Activated T-helper 2 cell treated with anti-CD3 and anti-CD28 coated beads, Interferon-gamma antibody, Interleukin-2, Interleukin-4, amounts not matched to agents 10 μg/mL and 5 μg/mL and 100 μg/mL, durations not matched to agents 14 hours and 24 hours and 36 hours (primary cell): Measurements from ENCODE around the gene TADA2A. TPM values are rescaled to one million over a fixed set of nuclear protein-coding genes. Genes with fewer than 3 reads are reported as not detected.
A peak's percentile ranks its signal among the peaks of the same experiment; 100 is the strongest.

Experiments used
- DNase-seq: peaks from one replicate; pipeline ENCODE4 v3.0.0; 2021; ENCODE audit warnings: low spot score
- H3K27ac Mint-ChIP-seq: one replicate; pipeline ENCODE4 v1.8.0; 2021; ENCODE audit warnings: mixed read lengths
- H3K27me3 Mint-ChIP-seq: one replicate; pipeline ENCODE4 v1.8.0; 2021; ENCODE audit warnings: low read depth, mixed read lengths
- H3K36me3 Mint-ChIP-seq: one replicate; pipeline ENCODE4 v1.8.0; 2021; ENCODE audit warnings: low read depth, mixed read lengths
- H3K4me1 Mint-ChIP-seq: one replicate; pipeline ENCODE4 v1.8.0; 2021; ENCODE audit warnings: low read depth, mixed read lengths
- H3K4me3 Mint-ChIP-seq: one replicate; pipeline ENCODE4 v1.8.0; 2021; ENCODE audit warnings: low read depth, mild to moderate bottlenecking, moderate library complexity, mixed read lengths
- H3K9me3 Mint-ChIP-seq: one replicate; pipeline ENCODE4 v1.8.0; 2021; ENCODE audit warnings: mixed read lengths
- intact Hi-C: fragments of 100-400 bp; cut with micrococcal nuclease; formaldehyde crosslinking; loops from one replicate; pipeline ENCODE4 v1.15.1; 2023
- total RNA-seq: library from RNA; stranded (reverse); gene quantifications from 2 replicates; pipeline ENCODE4 v1.2.3, GENCODE V29; 2022

Gene TADA2A
- total RNA-seq, 1 donor from 2014 or later, result 34.3 TPM

- Mint-ChIP-seq H3K27me3 (no peaks in the 10 kb centered on the region), H3K27ac (no peak overlapping the region), H3K4me3 (no peak overlapping the region), H3K36me3 (peaks cover 46% of the 10 kb centered on the region), H3K9me3 (no peaks in the 10 kb centered on the region), H3K4me1 (peaks cover 2% of the 10 kb centered on the region)
- no peak for DNase-seq
- intact Hi-C loops, result no loop called here
Observed at GRCh38 chr17:37478187-37478586, 71.5 kb downstream of the TADA2A start.

- no peak overlapping the region for H3K4me3 Mint-ChIP-seq
- H3K27me3 Mint-ChIP-seq, result no peaks in the 10 kb centered on the region
- no peak for DNase-seq
- no peaks in the 10 kb centered on the region for H3K9me3 Mint-ChIP-seq
- intact Hi-C loops, result no loop called here
- H3K4me1 Mint-ChIP-seq, result peaks cover 10% of the 10 kb centered on the region
- H3K36me3 Mint-ChIP-seq, result peaks cover 42% of the 10 kb centered on the region
- no peak overlapping the region for H3K27ac Mint-ChIP-seq
Observed at GRCh38 chr17:37479025-37479424, 72.3 kb downstream of the TADA2A start.

- Mint-ChIP-seq H3K27ac (no peak overlapping the region), H3K4me1 (peaks cover 10% of the 10 kb centered on the region), H3K36me3 (peaks cover 37% of the 10 kb centered on the region), H3K9me3 (no peaks in the 10 kb centered on the region), H3K4me3 (no peak overlapping the region), H3K27me3 (no peaks in the 10 kb centered on the region)
- no peak for DNase-seq
- intact Hi-C loops, result no loop called here
Observed at GRCh38 chr17:37480427-37480826, 73.7 kb downstream of the TADA2A start.

- no peak overlapping the region for H3K27ac Mint-ChIP-seq
- H3K27me3 Mint-ChIP-seq, result no peaks in the 10 kb centered on the region
- no peak for DNase-seq
- H3K4me1 Mint-ChIP-seq, result peaks cover 10% of the 10 kb centered on the region
- H3K36me3 Mint-ChIP-seq, result peaks cover 30% of the 10 kb centered on the region
- intact Hi-C loops, result no loop called here
- no peak overlapping the region for H3K4me3 Mint-ChIP-seq
- no peaks in the 10 kb centered on the region for H3K9me3 Mint-ChIP-seq
Observed at GRCh38 chr17:37481001-37481665, 74.4 kb downstream of the TADA2A start.

- intact Hi-C loops, result no loop called here
- H3K27ac Mint-ChIP-seq, result no peak overlapping the region
- peaks cover 15% of the 10 kb centered on the region for H3K36me3 Mint-ChIP-seq
- H3K9me3 Mint-ChIP-seq, result no peaks in the 10 kb centered on the region
- DNase-seq, result no peak
- H3K27me3 Mint-ChIP-seq, result no peaks in the 10 kb centered on the region
- no peak overlapping the region for H3K4me3 Mint-ChIP-seq
- peaks cover 19% of the 10 kb centered on the region for H3K4me1 Mint-ChIP-seq
Observed at GRCh38 chr17:37483311-37484039, 76.8 kb downstream of the TADA2A start.

- peaks cover 8% of the 10 kb centered on the region for H3K36me3 Mint-ChIP-seq
- intact Hi-C loops, result loop anchor here (5.0 kb wide), 1 partner anchor 121 kb away; the partner anchor contains the start of gene SYNRG
- H3K4me1 Mint-ChIP-seq, result peaks cover 32% of the 10 kb centered on the region
- no peak overlapping the region for H3K27ac Mint-ChIP-seq
- no peaks in the 10 kb centered on the region for H3K27me3 Mint-ChIP-seq
- no peaks in the 10 kb centered on the region for H3K9me3 Mint-ChIP-seq
- no peak overlapping the region for H3K4me3 Mint-ChIP-seq
- DNase-seq, result no peak
Observed at GRCh38 chr17:37485938-37486570, 79.4 kb downstream of the TADA2A start.

GRCh38 chr17:37488009-37488604 is 81.4 kb downstream of the TADA2A start:
- no peaks in the 10 kb centered on the region for H3K9me3 Mint-ChIP-seq
- H3K4me1 Mint-ChIP-seq, result peaks cover 46% of the 10 kb centered on the region
- H3K27ac Mint-ChIP-seq, result peak overlapping the region; percentile 94
- no peaks in the 10 kb centered on the region for H3K27me3 Mint-ChIP-seq
- H3K4me3 Mint-ChIP-seq, result peak overlapping the region; percentile 92
- DNase-seq, result no peak
- H3K36me3 Mint-ChIP-seq, result peaks cover 13% of the 10 kb centered on the region
- intact Hi-C loops, result loop anchor here (2.0 to 5.0 kb wide), 2 partner anchors 57 to 119 kb away; partner anchors contain the start of gene SYNRG

GRCh38 chr17:37488607-37489196 is 82.0 kb downstream of the TADA2A start:
- peak; percentile 28 for DNase-seq
- H3K9me3 Mint-ChIP-seq, result no peaks in the 10 kb centered on the region
- H3K27ac Mint-ChIP-seq, result peak overlapping the region; percentile 94
- peaks cover 40% of the 10 kb centered on the region for H3K4me1 Mint-ChIP-seq
- intact Hi-C loops, result loop anchor here (2.0 to 5.0 kb wide), 2 partner anchors 58 to 119 kb away; partner anchors contain the start of gene SYNRG
- H3K36me3 Mint-ChIP-seq, result peaks cover 12% of the 10 kb centered on the region
- peak overlapping the region; percentile 92 for H3K4me3 Mint-ChIP-seq
- H3K27me3 Mint-ChIP-seq, result no peaks in the 10 kb centered on the region

GRCh38 chr17:37489197-37490001 is 82.7 kb downstream of the TADA2A start, which contains the start of gene DUSP14:
TSS of gene DUSP14 (plus strand) at chr17:37489891. CDS start at chr17:37512273, 22,382 bp downstream.
- Mint-ChIP-seq H3K4me1 (peaks cover 40% of the 10 kb centered on the region), H3K27me3 (no peaks in the 10 kb centered on the region), H3K36me3 (peaks cover 9% of the 10 kb centered on the region), H3K27ac (peak within 1 kb of the TSS; percentile 94), H3K9me3 (no peaks in the 10 kb centered on the region), H3K4me3 (peak within 1 kb of the TSS; percentile 92)
- peak; percentile 77 for DNase-seq
- intact Hi-C loops, result loop anchor here (2.0 to 5.0 kb wide), 3 partner anchors 59 to 118 kb away; partner anchors contain the start of genes ACACA, SYNRG and TADA2A

GRCh38 chr17:37490022-37490587 is 83.4 kb downstream of the TADA2A start:
- intact Hi-C loops, result loop anchor here (2.0 kb wide), 1 partner anchor 83 kb away; the partner anchor contains the start of genes ACACA and TADA2A
- DNase-seq, result peak; percentile 66
- Mint-ChIP-seq H3K9me3 (no peaks in the 10 kb centered on the region), H3K27ac (peak overlapping the region; percentile 79), H3K27me3 (no peaks in the 10 kb centered on the region), H3K4me3 (peak overlapping the region; percentile 89), H3K4me1 (peaks cover 40% of the 10 kb centered on the region), H3K36me3 (peaks cover 9% of the 10 kb centered on the region)
